Coronary artery (tissue), 2 donors: ENCODE results near the gene XRCC5.
"Not testable (repeated sequence)": the region's sequence is repeated elsewhere in the genome, so short reads cannot be mapped to it uniquely, and the experiment has no call there.

ENCODE experiments used
- DNase-seq: peaks from one replicate; pipeline ENCODE4 v3.0.0-alpha.2; 2017; ENCODE audit warnings: low spot score
- H3K27ac ChIP-seq, 2 donors: fragments of 200-600 bp; sonication (generic); one replicate each; pipeline ENCODE4 v1.5.1; 2016 to 2019
- H3K4me3 ChIP-seq: fragments of 200-600 bp; sonication (generic); 2 replicates; pipeline ENCODE4 v1.5.1; 2016; ENCODE audit warnings: mild to moderate bottlenecking, moderate library complexity
- CTCF ChIP-seq: fragments of 200-600 bp; sonication (generic); IDR thresholded peaks from one replicate; pipeline ENCODE4 v1.5.1; 2019; ENCODE audit warnings: antibody characterized with exemption

XRCC5 gene

GRCh38 chr2:216134958-216135541 is 25.9 kb downstream of the XRCC5 start:
- Histone ChIP-seq H3K4me3 (no peak overlapping the region), H3K27ac (no peak overlapping the region)
- TF ChIP-seq CTCF = no peak
- no peak for DNase-seq

GRCh38 chr2:216139884-216140283 is 30.7 kb downstream of the XRCC5 start:
- H3K4me3 ChIP-seq = no peak overlapping the region
- no peak for DNase-seq
- no peak for TF ChIP-seq CTCF
- H3K27ac ChIP-seq = no peak overlapping the region

- H3K4me3 ChIP-seq, DNase-seq, H3K27ac ChIP-seq: not testable (repeated sequence)
Observed at GRCh38 chr2:216141516-216141915, 32.4 kb downstream of the XRCC5 start.

- DNase-seq = no peak
- TF ChIP-seq CTCF = no peak
- Histone ChIP-seq H3K4me3 (no peak overlapping the region), H3K27ac (no peak overlapping the region)
Observed at GRCh38 chr2:216142540-216142939, 33.4 kb downstream of the XRCC5 start.

- no peak for DNase-seq
- no peak overlapping the region for H3K27ac ChIP-seq
- no peak for TF ChIP-seq CTCF
- H3K4me3 ChIP-seq = no peak overlapping the region
Observed at GRCh38 chr2:216144372-216144771, 35.2 kb downstream of the XRCC5 start.

- no peak for DNase-seq
- no peak overlapping the region for H3K27ac ChIP-seq
- H3K4me3 ChIP-seq = no peak overlapping the region
- no peak for TF ChIP-seq CTCF
Observed at GRCh38 chr2:216144857-216145256, 35.7 kb downstream of the XRCC5 start.

GRCh38 chr2:216146573-216146972 is 37.4 kb downstream of the XRCC5 start:
- no peak for TF ChIP-seq CTCF
- Histone ChIP-seq H3K4me3 (no peak overlapping the region), H3K27ac (no peak overlapping the region)
- DNase-seq = no peak
